ENCODE results near the gene SAP30BP. TPM values are rescaled to one million over a fixed set of nuclear protein-coding genes. Genes with fewer than 3 reads are reported as not detected.

The SAP30BP gene
- total and polyA plus RNA-seq, 4 donors = 20.9 to 33.4 (median 30.2) TPM

GRCh38 chr17:75627094-75627493, 40.0 kb upstream of the SAP30BP start:
- WGBS = 94% methylated on average over 10 of the region's 10 CpGs
- no peak for TF ChIP-seq RXRA (IDR thresholded peaks at IDR 0.05)
- TF ChIP-seq FOXA1 (IDR thresholded peaks at IDR 0.05) = no peak
- no peak for TF ChIP-seq RAD21 (IDR thresholded peaks at IDR 0.05)
- no peak for DNase-seq (ENCODE audit: low spot score)

DNA sequence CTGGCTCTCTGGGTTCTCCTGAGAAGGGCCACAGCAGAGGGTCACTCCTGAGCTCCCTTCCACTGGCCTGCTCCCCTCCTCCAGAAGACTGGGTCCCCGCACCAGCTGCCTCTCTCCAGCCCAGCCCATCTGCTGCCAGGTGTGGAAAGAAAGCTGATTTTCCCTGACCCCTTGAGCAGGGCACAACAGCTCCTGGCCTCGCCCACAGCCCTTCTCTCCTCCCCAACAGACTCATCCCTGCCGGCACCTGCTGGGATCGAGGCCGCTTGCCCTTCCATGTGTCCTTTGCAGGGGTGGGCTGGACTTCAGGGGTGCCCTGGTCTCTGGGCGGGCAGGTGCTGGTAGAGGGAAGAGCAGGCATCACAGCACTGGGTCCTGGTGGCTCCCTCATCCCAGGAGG, 38.7 kb upstream of the SAP30BP start:
- TF ChIP-seq MAX (IDR thresholded peaks at IDR 0.05) = no peak
- TF ChIP-seq REST (IDR thresholded peaks at IDR 0.05) = no peak
- TF ChIP-seq CTCF (IDR thresholded peaks at IDR 0.05; ENCODE audit: low read depth, low read length, missing input control) = no peak
- DNase-seq (ENCODE audit: low spot score) = no peak
- 93% methylated on average over 6 of the region's 6 CpGs for WGBS

More at GRCh38 chr17:75627094-75627493, 40.0 kb upstream of the SAP30BP start:
- Histone ChIP-seq H3K27ac (ENCODE audit: low read depth in 1 of 2, low read length in 2 of 2) (no peak overlapping the region), H3K9me3 (ENCODE audit: control insufficient read depth in 4 of 4, low read length in 3 of 4) (no peaks in the 10 kb centered on the region), H3K4me1 (ENCODE audit: control insufficient read depth in 4 of 4, insufficient read depth in 4 of 4, low read length in 3 of 4) (no peaks in the 10 kb centered on the region), H3K27me3 (ENCODE audit: control insufficient read depth in 4 of 4, insufficient read depth in 4 of 4, low read length in 3 of 4) (no peaks in the 10 kb centered on the region), H3K9ac (ENCODE audit: low read depth in 1 of 2, low read length in 2 of 2) (no peak overlapping the region), H3K4me3 (ENCODE audit: low read depth in 1 of 3, low read length in 3 of 3) (no peak overlapping the region), H3K36me3 (ENCODE audit: control insufficient read depth in 4 of 4, insufficient read depth in 3 of 4, low read depth in 1 of 4, low read length in 3 of 4) (peaks cover 0 to 42% (median 6%) of the 10 kb centered on the region in 4 donors)

GRCh38 chr17:75629157-75629556, 38.0 kb upstream of the SAP30BP start:
- TF ChIP-seq SP1 (IDR thresholded peaks at IDR 0.05) = no peak
- no peak for TF ChIP-seq EGR1 (IDR thresholded peaks at IDR 0.05; ENCODE audit: low read depth in 2 of 2)
- Histone ChIP-seq H3K27me3 (ENCODE audit: control insufficient read depth in 4 of 4, insufficient read depth in 4 of 4, low read length in 3 of 4) (no peaks in the 10 kb centered on the region), H3K27ac (ENCODE audit: low read depth in 1 of 2, low read length in 2 of 2) (no peak overlapping the region), H3K9me3 (ENCODE audit: control insufficient read depth in 4 of 4, low read length in 3 of 4) (no peaks in the 10 kb centered on the region), H3K9ac (ENCODE audit: low read depth in 1 of 2, low read length in 2 of 2) (no peak overlapping the region), H3K4me1 (ENCODE audit: control insufficient read depth in 4 of 4, insufficient read depth in 4 of 4, low read length in 3 of 4) (peaks cover 6 to 19% (median 13%) of the 10 kb centered on the region in 4 donors), H3K36me3 (ENCODE audit: control insufficient read depth in 4 of 4, insufficient read depth in 3 of 4, low read depth in 1 of 4, low read length in 3 of 4) (peaks cover 0 to 40% (median 6%) of the 10 kb centered on the region in 4 donors), H3K4me3 (ENCODE audit: low read depth in 1 of 3, low read length in 3 of 3) (no peak overlapping the region)
- no peak for DNase-seq (ENCODE audit: low spot score)
- WGBS = 85% methylated on average over 14 of the region's 14 CpGs

More for the DNA sequence above, 38.7 kb upstream of the SAP30BP start:
- no peak overlapping the region for H3K9ac ChIP-seq (ENCODE audit: low read depth in 1 of 2, low read length in 2 of 2)
- H3K27ac ChIP-seq (ENCODE audit: low read depth in 1 of 2, low read length in 2 of 2) = no peak overlapping the region
- no peaks in the 10 kb centered on the region for H3K9me3 ChIP-seq (ENCODE audit: control insufficient read depth in 4 of 4, low read length in 3 of 4)
- H3K27me3 ChIP-seq (ENCODE audit: control insufficient read depth in 4 of 4, insufficient read depth in 4 of 4, low read length in 3 of 4) = no peaks in the 10 kb centered on the region
- H3K36me3 ChIP-seq (ENCODE audit: control insufficient read depth in 4 of 4, insufficient read depth in 3 of 4, low read depth in 1 of 4, low read length in 3 of 4) = peaks cover 0 to 42% (median 6%) of the 10 kb centered on the region in 4 donors
- H3K4me1 ChIP-seq (ENCODE audit: control insufficient read depth in 4 of 4, insufficient read depth in 4 of 4, low read length in 3 of 4) = peaks cover under 1 to 12% (median 6%) of the 10 kb centered on the region in 4 donors
- H3K4me3 ChIP-seq (ENCODE audit: low read depth in 1 of 3, low read length in 3 of 3) = no peak overlapping the region
